DOHH2 (cell line): ENCODE results near the gene SIAH1.

ENCODE experiments used
- H3F3A ChIP-seq: fragments of 200-600 bp; sonication (generic), shearing (Covaris generic); 2 replicates; pipeline ENCODE4 v1.6.0; 2016; ENCODE audit warnings: antibody characterized with exemption, mild to moderate bottlenecking; ENCODE audit not compliant: control insufficient read depth, insufficient read depth
- H3K27ac ChIP-seq: fragments of 200-600 bp; sonication (generic); 2 replicates; pipeline ENCODE4 v1.5.1; 2014; ENCODE audit warnings: low read depth, mild to moderate bottlenecking, low read length, moderate library complexity
- H3K27me3 ChIP-seq: fragments of 200-600 bp; sonication (generic); 2 replicates; pipeline ENCODE4 v1.6.1; 2014; ENCODE audit warnings: mild to moderate bottlenecking, low read length, mixed read lengths; ENCODE audit not compliant: control insufficient read depth
- H3K36me3 ChIP-seq: fragments of 200-600 bp; sonication (generic); 2 replicates; pipeline ENCODE4 v1.6.1; 2014; ENCODE audit warnings: mild to moderate bottlenecking, low read length, moderate library complexity, mixed read lengths; ENCODE audit not compliant: control insufficient read depth
- H3K4me1 ChIP-seq: fragments of 200-600 bp; sonication (generic); 2 replicates; pipeline ENCODE4 v1.6.1; 2014; ENCODE audit warnings: mild to moderate bottlenecking, low read length, mixed read lengths; ENCODE audit not compliant: control insufficient read depth
- H3K4me2 ChIP-seq: fragments of 200-600 bp; sonication (generic); 2 replicates; pipeline ENCODE4 v1.6.0; 2014; ENCODE audit warnings: mild to moderate bottlenecking, low read length, moderate library complexity
- H3K4me3 ChIP-seq: fragments of 200-600 bp; sonication (generic); 2 replicates; pipeline ENCODE4 v1.5.1; 2014; ENCODE audit warnings: mild to moderate bottlenecking, low read length, mixed read lengths
- H3K79me2 ChIP-seq: fragments of 200-600 bp; sonication (generic); 2 replicates; pipeline ENCODE4 v1.6.1; 2014; ENCODE audit warnings: mild to moderate bottlenecking, low read length, mixed read lengths; ENCODE audit not compliant: control insufficient read depth
- H3K9me2 ChIP-seq: fragments of 200-600 bp; sonication (generic); replicated peaks from 2 replicates; pipeline ENCODE4 v1.6.1; 2014; ENCODE audit warnings: mild to moderate bottlenecking, low read length, mixed read lengths; ENCODE audit not compliant: control insufficient read depth
- H3K9me3 ChIP-seq: fragments of 200-600 bp; sonication (generic); 2 replicates; pipeline ENCODE4 v1.6.1; 2014; ENCODE audit warnings: antibody characterized with exemption, low read length, mixed read lengths; ENCODE audit not compliant: control insufficient read depth, insufficient read depth
- H4K20me1 ChIP-seq: fragments of 200-600 bp; sonication (generic); 2 replicates; pipeline ENCODE4 v1.6.0; 2014; ENCODE audit warnings: low read depth, mild to moderate bottlenecking, antibody characterized with exemption, low read length, moderate library complexity; ENCODE audit not compliant: control insufficient read depth, insufficient read depth
- CTCF ChIP-seq: fragments of 200-600 bp; sonication (generic); IDR thresholded peaks from one replicate; pipeline ENCODE4 v1.5.1; 2014; ENCODE audit warnings: antibody characterized with exemption, mild to moderate bottlenecking, low read depth, low read length; ENCODE audit not compliant: poor library complexity, severe bottlenecking
- EZH2phosphoT487 ChIP-seq: fragments of 200-600 bp; sonication (generic); IDR thresholded peaks from 2 replicates; pipeline ENCODE4 v1.6.1; 2017; ENCODE audit warnings: borderline replicate concordance, mild to moderate bottlenecking, antibody characterized with exemption, low read length, moderate library complexity, mixed read lengths

Gene SIAH1

GRCh38 chr16:48392407-48392806, 7.2 kb upstream of the SIAH1 start:
- Histone ChIP-seq H3K27me3 (no peaks in the 10 kb centered on the region), H3K27ac (no peak overlapping the region)

GRCh38 chr16:48386559-48387312, 1.5 kb upstream of the SIAH1 start:
- Histone ChIP-seq H3K4me2 (no peak overlapping the region), H3K27me3 (no peaks in the 10 kb centered on the region), H3K36me3 (no peaks in the 10 kb centered on the region), H3K9me2 (no peaks in the 10 kb centered on the region), H4K20me1 (peaks cover 17% of the 10 kb centered on the region), H3K4me1 (peaks cover 19% of the 10 kb centered on the region), H3F3A (no peaks in the 10 kb centered on the region), H3K4me3 (no peak overlapping the region), H3K79me2 (peaks cover 29% of the 10 kb centered on the region), H3K9me3 (no peaks in the 10 kb centered on the region), H3K27ac (no peak overlapping the region)
- TF ChIP-seq CTCF, result no peak

More at GRCh38 chr16:48392407-48392806, 7.2 kb upstream of the SIAH1 start:
- no peaks in the 10 kb centered on the region for H3K79me2 ChIP-seq
- H3K4me2 ChIP-seq, result no peak overlapping the region
- H3K9me2 ChIP-seq, result no peaks in the 10 kb centered on the region
- no peak overlapping the region for H3K4me3 ChIP-seq
- TF ChIP-seq EZH2phosphoT487, result no peak
- TF ChIP-seq CTCF, result no peak
- no peaks in the 10 kb centered on the region for H4K20me1 ChIP-seq
- no peaks in the 10 kb centered on the region for H3K36me3 ChIP-seq
- no peaks in the 10 kb centered on the region for H3F3A ChIP-seq
- no peaks in the 10 kb centered on the region for H3K4me1 ChIP-seq
- no peaks in the 10 kb centered on the region for H3K9me3 ChIP-seq

GRCh38 chr16:48384520-48385252, 527 bp downstream of the SIAH1 start:
- H3K27me3 ChIP-seq, result no peaks in the 10 kb centered on the region
- TF ChIP-seq CTCF (no peak), EZH2phosphoT487 (no peak)

More at GRCh38 chr16:48384520-48385252, 527 bp downstream of the SIAH1 start:
- Histone ChIP-seq H3K79me2 (peaks cover 49% of the 10 kb centered on the region), H3K4me3 (peak overlapping the region; percentile 80), H3K36me3 (no peaks in the 10 kb centered on the region), H4K20me1 (peaks cover 29% of the 10 kb centered on the region), H3K27ac (0 out of 2 replicates have a peak overlapping the region, but pooled peaks have one; percentile 33), H3K4me2 (peak overlapping the region; percentile 92), H3K9me2 (no peaks in the 10 kb centered on the region), H3K9me3 (no peaks in the 10 kb centered on the region), H3K4me1 (peaks cover 24% of the 10 kb centered on the region), H3F3A (no peaks in the 10 kb centered on the region)
